Dermis microvascular lymphatic vessel endothelial cell (primary cell): ENCODE measurements around the gene GNAI2. TPM values are rescaled to one million over a fixed set of nuclear protein-coding genes. Genes with fewer than 3 reads are reported as not detected.
A peak's percentile ranks its signal among the peaks of the same experiment; 100 is the strongest.

ENCODE experiments used
- DNase-seq, 2 donors: peaks; one replicate each; pipeline versions ENCODE4 v3.0.0 to v3.0.0-alpha.2; 2010; ENCODE audit warnings: low read depth in 2 of 2
- total RNA-seq: library from RNA; depleted of rRNA; stranded (reverse); fragments of >200 nt; gene quantifications from 2 replicates; pipeline ENCODE4 v1.2.1, GENCODE V29; 2014

GNAI2 gene
- 390 and 560 TPM in 2 replicates for total RNA-seq

DNA sequence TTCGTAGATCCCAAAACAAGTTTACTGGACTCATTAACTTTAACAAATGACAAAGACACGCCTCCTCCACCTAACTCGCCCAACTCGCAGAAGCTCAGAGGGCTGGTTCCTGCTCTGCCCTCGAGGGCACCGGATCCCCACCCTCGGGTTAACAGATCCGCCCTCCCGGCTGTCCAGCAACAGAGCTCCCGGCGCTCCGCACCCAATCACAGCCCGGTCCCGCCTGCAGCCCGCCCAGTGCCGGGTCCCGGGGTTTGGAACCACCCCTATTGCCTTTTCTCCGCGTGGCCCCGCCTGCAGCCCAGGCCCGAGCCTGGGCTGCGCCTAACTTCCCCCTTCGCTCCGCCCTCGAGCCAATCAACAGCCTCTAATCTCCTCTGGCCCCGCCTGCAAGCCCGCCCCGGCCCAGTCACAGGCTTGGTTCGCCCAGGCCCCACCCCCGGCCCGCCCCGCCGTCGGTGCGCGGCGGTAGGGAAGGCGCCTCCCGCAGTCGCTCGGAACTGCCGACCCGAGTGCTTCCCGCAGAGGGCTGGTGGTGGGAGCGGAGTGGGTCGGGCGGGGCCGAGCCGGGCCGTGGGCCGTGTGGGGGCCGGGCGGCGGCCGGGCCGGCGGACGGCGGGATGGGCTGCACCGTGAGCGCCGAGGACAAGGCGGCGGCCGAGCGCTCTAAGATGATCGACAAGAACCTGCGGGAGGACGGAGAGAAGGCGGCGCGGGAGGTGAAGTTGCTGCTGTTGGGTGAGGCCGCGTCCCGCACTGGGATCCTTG lies at the start of gene GNAI2:
Gene GNAI2 (plus strand): TSS at position 489 of the 768 bp plus-strand sequence. CDS start 132 bp downstream, at position 621.
- DNase-seq: peak; percentile 95 to 99

DNA sequence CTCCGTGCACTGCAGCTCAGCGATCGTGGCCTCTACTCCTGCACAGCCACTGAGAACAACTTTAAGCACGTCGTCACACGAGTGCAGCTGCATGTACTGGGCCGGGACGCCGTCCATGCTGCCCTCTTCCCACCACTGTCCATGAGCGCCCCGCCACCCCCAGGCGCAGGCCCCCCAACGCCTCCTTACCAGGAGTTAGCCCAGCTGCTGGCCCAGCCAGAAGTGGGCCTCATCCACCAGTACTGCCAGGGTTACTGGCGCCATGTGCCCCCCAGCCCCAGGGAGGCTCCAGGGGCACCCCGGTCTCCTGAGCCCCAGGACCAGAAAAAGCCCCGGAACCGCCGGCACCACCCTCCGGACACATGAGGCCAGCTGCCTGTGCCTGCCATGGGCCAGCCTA lies 48.3 kb upstream of the GNAI2 start:
- DNase-seq: no peak

DNA sequence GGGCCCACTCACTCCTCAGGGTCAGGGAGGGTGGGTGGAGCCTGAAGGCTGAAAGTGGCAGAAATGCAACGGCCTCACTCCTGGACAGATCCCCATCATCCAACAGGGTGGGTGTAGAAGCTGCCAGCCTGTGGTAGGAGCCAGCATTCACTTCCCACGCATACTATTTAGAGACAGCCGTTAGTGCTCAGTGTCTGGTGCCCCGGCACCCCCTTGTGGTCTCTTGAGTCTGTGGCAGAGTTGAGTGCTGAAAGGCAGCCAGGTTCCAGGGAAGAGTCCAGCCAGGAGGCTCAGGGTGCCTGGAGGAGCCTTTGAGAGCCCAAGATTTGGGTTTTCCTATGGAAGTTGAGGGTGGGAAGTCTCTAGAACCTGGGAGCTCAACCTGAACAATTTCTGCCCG lies 46.7 kb upstream of the GNAI2 start:
- peak; percentile 74 to 86 for DNase-seq

DNA sequence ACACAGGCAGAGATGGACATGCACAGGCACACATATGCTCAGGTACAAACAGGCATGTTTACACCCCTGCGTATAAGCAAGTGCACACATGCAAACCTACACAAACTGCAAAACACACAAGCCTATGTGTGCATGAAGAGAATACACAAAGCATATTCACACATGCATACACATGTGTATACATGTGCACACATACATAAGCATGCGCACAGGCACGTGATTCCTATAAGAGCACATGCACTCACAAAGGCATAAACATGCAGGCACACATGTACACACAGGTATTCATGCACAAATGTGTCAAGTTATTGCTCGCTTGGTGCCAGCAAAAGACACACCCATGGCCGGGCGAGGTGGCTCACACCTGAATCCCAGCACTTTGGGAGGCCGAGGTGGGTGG lies 46.0 kb upstream of the GNAI2 start:
- DNase-seq: no peak

DNA sequence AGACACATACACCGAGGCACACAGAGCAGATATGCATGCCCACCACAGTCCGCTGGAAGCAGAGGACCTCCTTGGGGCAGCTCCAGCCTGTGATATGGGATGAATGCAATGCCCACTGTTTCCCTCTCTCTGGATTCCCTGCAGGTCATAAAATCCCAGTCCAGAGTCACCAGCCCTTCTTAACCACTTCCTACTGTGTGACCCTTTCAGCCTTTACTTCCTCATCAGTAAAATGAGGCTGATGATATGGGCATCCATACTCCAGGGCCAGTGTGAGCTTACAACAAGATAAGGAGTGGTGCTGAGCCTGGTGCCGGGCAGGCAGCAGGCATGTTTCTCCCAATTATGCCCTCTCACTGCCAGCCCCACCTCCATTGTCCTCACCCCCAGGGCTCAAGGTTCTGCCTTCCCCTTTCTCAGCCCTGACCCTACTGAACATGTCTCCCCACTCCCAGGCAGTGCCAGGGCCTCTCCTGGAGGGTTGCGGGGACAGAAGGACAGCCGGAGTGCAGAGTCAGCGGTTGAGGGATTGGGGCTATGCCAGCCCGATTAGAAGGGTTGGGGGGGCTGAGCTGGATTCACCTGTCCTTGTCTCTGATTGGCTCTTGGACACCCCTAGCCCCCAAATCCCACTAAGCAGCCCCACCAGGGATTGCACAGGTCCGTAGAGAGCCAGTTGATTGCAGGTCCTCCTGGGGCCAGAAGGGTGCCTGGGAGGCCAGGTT lies 44.9 kb upstream of the GNAI2 start, which contains the start of gene GNAT1:
Gene GNAT1 (plus strand): TSS at position 675 of the 725 bp plus-strand sequence. CDS start 116 bp downstream, outside the sequence.
- DNase-seq: no peak

GRCh38 chr3:50192124-50192523 lies 43.9 kb upstream of the GNAI2 start:
- no peak for DNase-seq

DNA sequence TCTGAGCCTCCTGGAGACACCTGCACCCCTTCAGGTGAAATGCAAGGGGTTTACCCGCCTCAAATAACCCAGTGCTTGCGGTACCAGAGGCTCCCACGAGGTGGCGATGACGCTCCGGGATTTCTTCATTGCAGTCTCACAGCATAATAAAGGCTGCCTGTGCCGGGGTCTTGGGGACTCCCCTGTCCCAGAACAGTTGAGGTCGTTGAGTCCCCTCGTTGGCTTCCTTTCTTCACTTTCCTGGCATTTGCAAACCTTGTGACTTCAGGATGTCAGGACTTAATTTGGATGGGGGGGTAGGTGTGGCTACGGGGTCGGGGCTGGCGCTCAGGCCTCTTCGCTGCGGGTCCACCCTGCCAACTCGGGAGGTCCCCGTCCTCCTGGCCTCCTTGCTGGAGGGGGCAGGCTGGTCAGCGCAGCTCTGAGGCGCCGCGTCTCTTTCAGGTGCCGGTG lies 43.3 kb upstream of the GNAI2 start:
- peak; percentile 37 to 62 for DNase-seq

- DNase-seq: no peak
Observed at GRCh38 chr3:50193286-50193685, 42.7 kb upstream of the GNAI2 start.

GRCh38 chr3:50193746-50194127 lies 42.3 kb upstream of the GNAI2 start:
- no peak for DNase-seq

- peak in 1 of 2 donors; percentile 66 for DNase-seq
Observed at GRCh38 chr3:50194128-50194902, 41.7 kb upstream of the GNAI2 start.

- DNase-seq: no peak
Observed at GRCh38 chr3:50194903-50195500, 41.0 kb upstream of the GNAI2 start.

- no peak for DNase-seq
Observed at GRCh38 chr3:50195501-50196252, 40.3 kb upstream of the GNAI2 start.

GRCh38 chr3:50196253-50196801 lies 39.7 kb upstream of the GNAI2 start:
- no peak for DNase-seq

DNA sequence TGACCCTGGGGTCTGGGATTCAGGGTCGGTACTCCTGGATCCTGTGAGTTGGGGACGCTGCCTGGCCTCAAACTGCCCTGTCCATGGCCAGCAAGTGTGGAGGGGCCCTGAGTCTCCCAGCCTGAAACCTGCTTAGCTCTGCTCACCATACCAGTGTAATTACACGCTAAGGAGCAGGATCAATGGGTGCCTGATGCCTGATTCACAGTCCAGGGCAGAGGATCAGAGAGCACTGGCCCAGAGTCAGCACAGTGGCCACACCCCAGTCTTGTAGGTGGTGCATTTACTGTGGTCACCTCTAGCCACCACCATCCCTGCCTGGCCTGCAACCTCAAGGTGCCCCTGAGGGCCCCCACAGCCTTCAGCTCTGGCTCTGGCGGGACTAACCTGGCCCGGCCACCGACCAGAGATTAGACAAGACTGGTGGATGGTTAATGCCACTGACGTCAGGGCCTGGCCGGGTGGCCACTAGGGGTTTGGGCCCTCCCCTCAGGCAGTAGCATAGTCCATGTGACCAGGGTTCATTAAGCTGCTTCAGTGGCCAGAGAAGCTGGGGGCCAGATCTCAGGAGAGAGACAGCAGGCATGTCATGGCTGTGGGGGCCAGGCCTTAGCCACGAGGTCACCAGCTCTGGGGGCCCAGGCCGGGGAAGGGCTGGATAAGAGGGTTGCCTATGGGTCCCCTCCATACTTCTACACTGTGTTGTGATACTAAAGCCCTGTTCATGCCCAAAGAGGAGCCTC lies 34.3 kb upstream of the GNAI2 start:
- no peak for DNase-seq

DNA sequence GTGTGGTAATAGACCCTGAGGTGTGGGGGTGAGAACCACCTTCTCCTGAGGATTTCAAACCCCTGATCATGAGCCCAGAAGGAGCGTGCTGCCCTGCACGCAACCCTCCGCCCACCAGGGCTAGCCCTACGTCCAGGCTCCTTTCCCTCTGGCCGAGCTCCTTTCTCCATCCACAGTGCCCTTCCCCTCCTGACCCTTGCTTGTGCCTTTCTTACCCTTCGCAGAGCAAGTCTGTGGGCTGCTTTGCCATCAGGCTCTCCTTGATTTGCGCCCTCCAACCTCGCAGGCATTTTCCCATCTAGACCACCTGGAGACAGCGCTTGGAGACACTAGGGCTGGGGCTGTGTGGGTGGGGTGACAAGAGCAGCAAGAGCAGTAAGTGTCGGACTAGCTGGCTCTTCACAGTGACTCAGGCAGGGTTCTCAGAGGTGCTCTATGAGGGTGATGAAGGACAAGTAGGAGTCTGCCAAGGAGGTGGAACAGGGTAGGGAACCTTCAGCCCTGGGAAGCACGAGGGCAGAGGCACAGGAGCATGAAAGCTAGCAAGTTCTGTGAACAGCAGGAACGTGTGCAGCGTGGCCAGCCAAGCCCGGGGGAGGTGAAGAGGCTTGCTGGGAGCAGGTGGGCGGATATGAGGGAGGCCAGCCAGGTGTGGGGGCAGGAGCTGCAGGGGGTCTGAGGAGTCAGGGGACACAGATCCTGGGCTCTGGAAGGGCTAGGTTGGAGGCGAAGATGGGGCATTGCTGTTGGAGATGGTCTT lies 33.5 kb upstream of the GNAI2 start:
- DNase-seq: no peak

GRCh38 chr3:50203113-50203808 lies 32.7 kb upstream of the GNAI2 start:
- no peak for DNase-seq

DNA sequence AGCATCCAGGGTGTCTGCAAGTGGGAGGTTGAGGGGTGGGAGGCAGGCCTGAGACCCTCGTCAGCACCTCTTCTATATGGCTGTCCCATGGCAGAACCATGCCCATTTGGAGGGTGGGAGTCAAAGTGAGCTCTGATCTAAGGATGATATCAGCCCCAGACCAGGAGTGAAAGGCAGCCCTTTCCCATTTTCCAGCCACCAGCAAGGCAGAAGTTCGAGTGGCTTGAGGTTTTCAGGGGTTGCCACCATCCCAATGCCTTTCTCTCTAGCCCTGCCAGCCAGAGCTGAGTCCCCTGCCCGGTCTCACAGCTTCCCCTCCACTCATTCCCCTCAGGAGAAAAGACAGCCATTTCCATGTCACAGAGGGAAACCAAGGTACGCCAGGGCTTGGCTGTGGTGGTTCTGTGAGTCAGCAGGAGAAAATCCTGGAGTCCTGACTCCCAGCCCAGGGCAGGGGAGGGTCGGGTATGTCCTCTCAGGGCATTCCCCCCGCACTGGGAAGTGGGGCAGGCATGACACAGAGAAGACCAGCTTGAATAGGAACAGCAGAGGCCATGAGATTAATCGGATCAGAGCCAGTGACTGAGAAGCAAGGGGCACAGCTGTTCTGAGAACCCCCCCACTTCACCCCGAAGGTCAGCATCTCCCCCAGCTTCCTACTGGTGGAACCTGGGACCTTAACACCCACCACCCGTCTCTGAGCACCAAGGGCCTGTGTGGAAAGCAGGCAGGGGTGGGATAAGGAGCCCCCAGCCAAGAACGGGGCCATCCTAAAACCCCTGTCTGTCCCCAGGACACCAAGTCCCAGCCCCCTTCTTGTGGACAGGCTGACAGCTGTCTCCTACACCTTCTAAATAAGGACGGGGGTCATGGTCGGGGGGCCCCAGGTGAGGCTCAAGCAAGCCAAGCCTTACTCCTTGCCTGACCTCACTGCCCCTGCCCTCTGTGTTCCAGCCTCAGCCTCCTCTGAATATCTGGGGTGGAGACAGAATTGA lies 31.9 kb upstream of the GNAI2 start:
- no peak for DNase-seq
